Effector memory CD8-positive, alpha-beta T cell (primary cell): ENCODE data around the gene KLHDC3.

Experiments
- ATAC-seq: fragments of 150-1000 bp; cut with Tn5 transposase; replicated peaks from 2 replicates; pipeline ENCODE4 v1.10.0; 2021; ENCODE audit warnings: mild to moderate bottlenecking, moderate library complexity
- DNase-seq, 3 experiments: peaks; one replicate each; pipeline ENCODE4 v3.0.0; 2021
- H3K27ac Mint-ChIP-seq, 2 donors: one replicate each; pipeline ENCODE4 v1.8.0; 2022; ENCODE audit warnings: mild to moderate bottlenecking in 2 of 2, mixed read lengths in 2 of 2, moderate library complexity in 2 of 2
- H3K27me3 Mint-ChIP-seq, 2 donors: one replicate each; pipeline ENCODE4 v1.8.0; 2022; ENCODE audit warnings: mixed read lengths in 2 of 2
- H3K36me3 Mint-ChIP-seq: one replicate; pipeline ENCODE4 v1.8.0; 2022; ENCODE audit warnings: mild to moderate bottlenecking, moderate library complexity, mixed read lengths; ENCODE audit not compliant: insufficient read depth
- H3K4me1 Mint-ChIP-seq, 2 donors: one replicate each; pipeline ENCODE4 v1.8.0; 2022; ENCODE audit warnings: low read depth in 2 of 2, mixed read lengths in 2 of 2
- H3K4me3 Mint-ChIP-seq, 2 donors: one replicate each; pipeline ENCODE4 v1.8.0; 2022; ENCODE audit warnings: mild to moderate bottlenecking in 2 of 2, mixed read lengths in 2 of 2, moderate library complexity in 2 of 2
- H3K9me3 Mint-ChIP-seq, 2 donors: one replicate each; pipeline ENCODE4 v1.8.0; 2022; ENCODE audit warnings: mixed read lengths in 2 of 2

Gene KLHDC3

GRCh38 chr6:43060034-43060754 is 46.1 kb downstream of the KLHDC3 start:
- Mint-ChIP-seq H3K36me3 (peaks cover 47% of the 10 kb centered on the region), H3K4me1 (peaks cover 18 to 19% of the 10 kb centered on the region in 2 donors), H3K9me3 (no peaks in the 10 kb centered on the region), H3K27ac (peak overlapping the region; percentile 97 to 99), H3K4me3 (peak overlapping the region; percentile 93 to 95), H3K27me3 (no peaks in the 10 kb centered on the region)
- ATAC-seq (no peak), DNase-seq (no peak)

DNA sequence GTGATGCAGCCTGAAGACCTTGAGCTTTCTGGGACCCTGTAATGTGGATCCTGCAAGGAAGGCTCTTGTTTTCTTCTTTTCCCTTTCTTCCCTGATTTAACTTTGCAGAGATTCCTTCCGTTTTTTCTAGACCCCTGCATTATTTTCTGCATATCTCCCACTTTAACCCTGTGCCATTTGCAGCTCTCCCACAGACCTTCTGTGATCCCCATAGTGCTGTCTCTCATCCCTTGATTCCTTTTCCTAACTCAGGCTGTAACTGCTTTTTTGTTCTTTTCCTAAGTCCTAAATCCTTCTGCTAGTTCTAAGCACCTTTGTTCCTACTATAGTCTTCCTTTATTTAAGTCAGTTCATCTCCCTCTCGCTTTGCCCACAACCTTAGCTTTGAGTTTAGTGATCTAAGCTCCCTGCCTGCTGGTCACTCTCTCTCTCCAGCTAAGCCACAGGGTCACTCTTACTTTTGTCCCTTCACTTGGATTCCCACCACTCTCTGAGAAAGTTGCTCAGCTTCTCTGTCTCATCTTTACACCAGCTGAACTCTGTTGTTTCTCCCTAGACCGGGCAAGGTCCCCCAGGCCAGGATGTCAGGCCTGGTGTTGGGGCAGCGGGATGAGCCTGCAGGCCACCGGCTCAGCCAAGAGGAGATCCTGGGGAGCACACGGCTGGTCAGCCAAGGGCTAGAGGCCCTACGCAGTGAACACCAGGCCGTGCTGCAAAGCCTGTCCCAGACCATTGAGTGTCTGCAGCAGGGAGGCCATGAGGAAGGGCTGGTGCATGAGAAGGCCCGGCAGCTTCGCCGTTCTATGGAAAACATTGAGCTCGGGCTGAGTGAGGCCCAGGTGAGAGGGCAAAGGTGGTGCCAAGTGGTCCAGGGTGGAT is 46.9 kb downstream of the KLHDC3 start:
- ATAC-seq (no peak), DNase-seq (no peak)
- Mint-ChIP-seq H3K27ac (peak overlapping the region; percentile 59 to 99), H3K36me3 (peaks cover 49% of the 10 kb centered on the region), H3K4me1 (peaks cover 18 to 19% of the 10 kb centered on the region in 2 donors), H3K9me3 (no peaks in the 10 kb centered on the region), H3K27me3 (no peaks in the 10 kb centered on the region), H3K4me3 (peak overlapping the region; percentile 93 to 95)

- Mint-ChIP-seq H3K36me3 (peaks cover 44% of the 10 kb centered on the region), H3K27ac (no peak overlapping the region), H3K9me3 (no peaks in the 10 kb centered on the region), H3K27me3 (no peaks in the 10 kb centered on the region), H3K4me1 (peaks cover 18 to 19% of the 10 kb centered on the region in 2 donors), H3K4me3 (no peak overlapping the region)
- no peak for ATAC-seq
- DNase-seq: no peak
Observed at GRCh38 chr6:43061861-43062260, 47.8 kb downstream of the KLHDC3 start.

- H3K4me1 Mint-ChIP-seq: peaks cover 18 to 19% of the 10 kb centered on the region in 2 donors
- H3K36me3 Mint-ChIP-seq: peaks cover 37% of the 10 kb centered on the region
- no peaks in the 10 kb centered on the region for H3K9me3 Mint-ChIP-seq
- no peak overlapping the region for H3K27ac Mint-ChIP-seq
- DNase-seq (no peak), ATAC-seq (no peak)
- no peaks in the 10 kb centered on the region for H3K27me3 Mint-ChIP-seq
- H3K4me3 Mint-ChIP-seq: no peak overlapping the region
Observed at GRCh38 chr6:43062818-43063217, 48.8 kb downstream of the KLHDC3 start.

GRCh38 chr6:43070028-43070632 is 56.1 kb downstream of the KLHDC3 start:
- no peaks in the 10 kb centered on the region for H3K4me1 Mint-ChIP-seq
- peak; percentile 53 for ATAC-seq
- H3K36me3 Mint-ChIP-seq: peaks cover 22% of the 10 kb centered on the region
- no peak overlapping the region for H3K4me3 Mint-ChIP-seq
- no peaks in the 10 kb centered on the region for H3K27me3 Mint-ChIP-seq
- DNase-seq: no peak
- H3K9me3 Mint-ChIP-seq: no peaks in the 10 kb centered on the region
- H3K27ac Mint-ChIP-seq: peak overlapping the region in 1 of 2 donors; percentile 62
